Mucosa of rectum (tissue), 2 donors: ENCODE results near the gene KRT39.
A peak's percentile ranks its signal among the peaks of the same experiment; 100 is the strongest.

Source experiments
- H3K27ac ChIP-seq, 2 donors: one replicate each; pipeline ENCODE4 v1.7.0; 2013; ENCODE audit warnings: inconsistent platforms in 2 of 2, low read depth in 2 of 2, low read length in 2 of 2
- H3K27me3 ChIP-seq, 2 donors: one replicate each; pipeline ENCODE4 v1.7.0; 2013; ENCODE audit warnings: low read length in 2 of 2; ENCODE audit not compliant: control insufficient read depth in 2 of 2, insufficient read depth in 2 of 2
- H3K36me3 ChIP-seq, 2 donors: one replicate each; pipeline ENCODE4 v1.7.0; 2013; ENCODE audit warnings: low read length in 2 of 2; ENCODE audit not compliant: control insufficient read depth in 2 of 2, insufficient read depth in 2 of 2
- H3K4me1 ChIP-seq, 2 donors: one replicate each; pipeline ENCODE4 v1.7.0; 2013; ENCODE audit warnings: low read length in 2 of 2, mild to moderate bottlenecking in 1 of 2; ENCODE audit not compliant: control insufficient read depth in 2 of 2, insufficient read depth in 2 of 2
- H3K4me3 ChIP-seq, 2 donors: one replicate each; pipeline ENCODE4 v1.7.0; 2013; ENCODE audit warnings: low read length in 2 of 2
- H3K9ac ChIP-seq, 2 donors: one replicate each; pipeline ENCODE4 v1.7.0; 2013; ENCODE audit warnings: low read length in 2 of 2, low read depth in 1 of 2, mild to moderate bottlenecking in 1 of 2
- H3K9me3 ChIP-seq, 2 donors: one replicate each; pipeline ENCODE4 v1.7.0; 2013; ENCODE audit warnings: low read length in 2 of 2; ENCODE audit not compliant: control insufficient read depth in 2 of 2
- donor health status: healthy.
- donor health status: Normal muscosa, but diverticular disease.

The KRT39 gene

DNA sequence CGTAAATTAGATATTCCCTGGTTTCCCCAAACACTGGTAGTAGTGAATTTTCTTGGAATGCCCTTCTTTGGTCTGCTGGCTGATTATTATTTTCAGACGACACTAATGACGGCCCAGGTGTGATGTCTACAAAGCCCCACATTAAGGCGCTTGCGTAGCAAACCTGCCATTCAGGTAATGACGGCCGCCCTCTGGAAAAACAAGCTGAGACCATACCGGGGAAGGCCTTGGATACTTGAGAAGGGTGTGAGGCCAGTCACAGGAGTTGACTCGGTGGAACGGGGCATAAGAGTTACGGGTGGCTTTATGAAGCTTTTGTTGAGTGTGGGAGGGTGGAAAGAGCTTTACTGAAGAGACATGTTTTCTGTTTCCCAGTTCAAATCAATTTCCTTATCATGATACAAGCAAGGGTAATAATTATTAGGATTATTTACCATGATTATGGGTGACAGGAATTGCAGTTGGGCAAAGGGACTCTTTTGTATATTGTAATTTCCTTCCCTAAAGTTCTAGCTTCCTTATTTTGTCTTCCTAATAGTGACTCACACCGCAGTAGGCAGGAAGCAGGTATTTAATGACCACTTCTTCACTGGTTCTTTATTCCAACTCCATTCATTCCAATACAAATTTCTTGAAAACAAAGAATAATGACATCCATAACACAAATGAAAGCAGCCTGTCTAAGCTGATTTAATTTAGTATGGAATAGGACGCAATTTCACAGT is 54.1 kb downstream of the KRT39 start:
- H3K27ac ChIP-seq = no peak overlapping the region
- H3K4me1 ChIP-seq = peaks cover 0 to 5% of the 10 kb centered on the region in 2 donors

DNA sequence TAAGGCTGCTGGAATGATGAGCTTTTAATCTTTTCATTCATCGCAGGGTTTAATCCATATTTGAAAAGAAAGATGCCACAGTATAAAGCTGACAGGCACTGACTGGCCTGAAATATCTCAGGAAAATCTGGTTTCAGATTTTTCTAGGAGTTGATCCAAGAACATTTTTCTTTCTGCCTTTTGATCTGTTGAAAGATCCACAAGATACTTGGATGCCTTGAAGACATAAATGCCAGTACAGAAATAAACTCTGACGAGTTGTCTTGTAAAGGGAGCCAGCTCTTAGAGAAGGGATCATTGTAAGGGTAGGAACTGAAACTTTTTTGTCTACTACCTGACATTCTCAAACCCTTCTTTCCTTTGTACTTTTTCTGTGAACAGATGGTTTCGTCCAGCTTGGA is 56.3 kb downstream of the KRT39 start:
- no peak overlapping the region for H3K27ac ChIP-seq
- peaks cover 0 to 6% of the 10 kb centered on the region in 2 donors for H3K4me1 ChIP-seq
- H3K9me3 ChIP-seq = no peaks in the 10 kb centered on the region
- no peak overlapping the region for H3K9ac ChIP-seq
- peaks cover 0 to 5% of the 10 kb centered on the region in 2 donors for H3K27me3 ChIP-seq
- no peaks in the 10 kb centered on the region for H3K36me3 ChIP-seq
- no peak overlapping the region for H3K4me3 ChIP-seq

More for the DNA sequence above, 54.1 kb downstream of the KRT39 start:
- no peaks in the 10 kb centered on the region for H3K36me3 ChIP-seq
- H3K4me3 ChIP-seq = no peak overlapping the region
- no peak overlapping the region for H3K9ac ChIP-seq
- no peaks in the 10 kb centered on the region for H3K9me3 ChIP-seq
- peaks cover 0 to 5% of the 10 kb centered on the region in 2 donors for H3K27me3 ChIP-seq

DNA sequence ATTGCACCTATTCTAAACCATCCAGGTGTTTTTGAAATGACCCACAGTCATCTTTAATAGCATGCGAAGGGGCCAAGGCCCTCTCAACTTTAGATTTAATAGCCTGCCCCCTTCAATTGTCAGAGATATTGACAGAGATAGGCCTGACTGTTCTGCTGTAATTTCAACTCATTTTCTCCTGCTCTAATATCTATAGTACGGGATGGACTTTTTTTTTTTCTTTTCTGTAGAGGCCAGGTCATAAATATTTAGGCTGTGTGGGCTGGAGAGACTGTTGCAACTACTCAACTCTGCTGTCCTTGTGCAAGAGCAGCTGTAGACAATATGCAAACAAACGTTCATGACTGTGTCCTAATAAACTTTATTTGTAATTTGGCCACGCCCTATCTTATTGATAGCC is 57.0 kb downstream of the KRT39 start:
- H3K36me3 ChIP-seq = no peaks in the 10 kb centered on the region
- no peak overlapping the region for H3K4me3 ChIP-seq
- no peaks in the 10 kb centered on the region for H3K9me3 ChIP-seq
- no peak overlapping the region for H3K9ac ChIP-seq
- peaks cover 0 to 5% of the 10 kb centered on the region in 2 donors for H3K27me3 ChIP-seq
- no peak overlapping the region for H3K27ac ChIP-seq
- H3K4me1 ChIP-seq = peaks cover 3 to 13% of the 10 kb centered on the region in 2 donors

DNA sequence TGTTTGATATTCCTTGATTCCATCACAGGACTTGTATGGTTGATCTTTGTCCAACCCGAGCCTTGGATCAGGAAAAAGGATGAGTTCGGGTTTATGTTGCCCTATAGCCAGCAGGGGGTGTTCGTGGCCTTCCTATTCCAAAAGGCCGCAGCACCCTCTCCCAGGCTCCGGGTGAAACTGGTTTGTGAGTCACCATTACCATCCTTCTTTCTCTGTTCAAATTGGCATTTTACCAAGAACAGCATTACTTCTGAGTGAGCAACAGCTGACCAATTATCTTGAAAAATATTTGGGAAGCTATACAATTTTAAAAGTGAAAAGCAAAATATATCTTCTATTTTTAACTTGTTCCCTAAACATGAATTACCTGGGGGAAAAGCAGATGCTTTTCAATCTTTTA is 57.4 kb downstream of the KRT39 start:
- Histone ChIP-seq H3K36me3 (no peaks in the 10 kb centered on the region), H3K4me1 (peaks cover 3 to 17% of the 10 kb centered on the region in 2 donors), H3K27ac (no peak overlapping the region), H3K9me3 (no peaks in the 10 kb centered on the region), H3K4me3 (no peak overlapping the region), H3K27me3 (peaks cover 0 to 5% of the 10 kb centered on the region in 2 donors), H3K9ac (peak overlapping the region in 1 of 2 donors; percentile 14)
